ENCODE data around the gene FBL.
"Not testable (repeated sequence)": the region's sequence is repeated elsewhere in the genome, so short reads cannot be mapped to it uniquely, and the experiment has no call there.

GRCh38 chr19:39895096-39895495 is 48.9 kb upstream of the FBL start:
- not testable (repeated sequence) for TF ChIP-seq EZH2phosphoT487 (IDR thresholded peaks at IDR 0.05; ENCODE audit: borderline replicate concordance); CTCF (conservative IDR thresholded peaks at IDR 0.05; ENCODE audit: low read length)
